Mammary epithelial cell (primary cell): ENCODE data around the gene SHB.

ENCODE experiments used
- EZH2 ChIP-seq: IDR thresholded peaks from 2 replicates; pipeline ENCODE4 v1.6.1; 2012; ENCODE audit warnings: low read length, inconsistent platforms, borderline replicate concordance
- TF ChIP-seq, protein P1 (sequence below), 2 donors: IDR thresholded peaks in 1 of 2; conservative IDR thresholded peaks in 1 of 2; 2 replicates each; pipeline ENCODE4 v1.5.1; 2011 to 2012; ENCODE audit warnings: inconsistent platforms in 2 of 2, low read length in 2 of 2, mild to moderate bottlenecking in 2 of 2, control low read depth in 1 of 2, low read depth in 1 of 2; ENCODE audit not compliant: insufficient read depth in 1 of 2; ENCODE audit errors: extremely low read depth in 1 of 2

DNA sequence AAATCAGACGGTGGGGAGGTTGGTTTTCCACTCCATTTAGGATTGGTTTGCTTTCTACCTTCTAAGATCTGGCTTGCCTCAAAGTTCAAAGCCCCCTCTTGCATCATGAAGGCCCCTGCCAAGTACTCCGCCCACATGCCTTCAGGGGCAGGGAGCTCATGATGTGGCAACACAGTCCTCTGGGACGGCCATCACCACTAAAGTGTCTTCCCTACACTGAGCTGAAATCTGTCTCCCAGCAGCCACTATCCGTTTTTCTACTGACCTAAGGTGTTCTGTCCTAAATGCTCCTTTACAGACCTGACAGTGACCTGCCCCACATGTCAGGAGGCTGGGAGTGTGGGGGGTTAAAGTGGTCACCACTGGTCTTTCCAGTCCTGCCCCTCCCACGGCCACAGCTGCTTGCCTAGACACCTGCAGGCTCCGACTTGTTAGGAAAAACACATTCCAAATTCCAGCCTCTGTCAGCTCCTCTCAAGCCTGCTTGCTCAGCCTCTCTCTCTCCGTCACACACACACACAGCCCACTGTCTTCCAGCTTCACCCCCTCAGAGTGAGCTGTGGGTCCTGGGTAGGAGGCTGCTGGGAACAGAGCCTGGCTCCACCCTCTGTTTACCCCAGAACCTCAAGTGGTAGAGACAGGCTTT lies 44.9 kb downstream of the SHB start:
- TF ChIP-seq, protein P1, sequence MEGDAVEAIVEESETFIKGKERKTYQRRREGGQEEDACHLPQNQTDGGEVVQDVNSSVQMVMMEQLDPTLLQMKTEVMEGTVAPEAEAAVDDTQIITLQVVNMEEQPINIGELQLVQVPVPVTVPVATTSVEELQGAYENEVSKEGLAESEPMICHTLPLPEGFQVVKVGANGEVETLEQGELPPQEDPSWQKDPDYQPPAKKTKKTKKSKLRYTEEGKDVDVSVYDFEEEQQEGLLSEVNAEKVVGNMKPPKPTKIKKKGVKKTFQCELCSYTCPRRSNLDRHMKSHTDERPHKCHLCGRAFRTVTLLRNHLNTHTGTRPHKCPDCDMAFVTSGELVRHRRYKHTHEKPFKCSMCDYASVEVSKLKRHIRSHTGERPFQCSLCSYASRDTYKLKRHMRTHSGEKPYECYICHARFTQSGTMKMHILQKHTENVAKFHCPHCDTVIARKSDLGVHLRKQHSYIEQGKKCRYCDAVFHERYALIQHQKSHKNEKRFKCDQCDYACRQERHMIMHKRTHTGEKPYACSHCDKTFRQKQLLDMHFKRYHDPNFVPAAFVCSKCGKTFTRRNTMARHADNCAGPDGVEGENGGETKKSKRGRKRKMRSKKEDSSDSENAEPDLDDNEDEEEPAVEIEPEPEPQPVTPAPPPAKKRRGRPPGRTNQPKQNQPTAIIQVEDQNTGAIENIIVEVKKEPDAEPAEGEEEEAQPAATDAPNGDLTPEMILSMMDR (conservative IDR thresholded peaks at IDR 0.05 in 1 of 2, IDR thresholded peaks at IDR 0.05 in 1 of 2; ENCODE audit: extremely low read depth in 1 of 2, insufficient read depth in 1 of 2, low read depth in 1 of 2, low read length in 2 of 2) = no peak
- TF ChIP-seq EZH2 = no peak
